ENCODE data around the gene SECTM1. TPM values are rescaled to one million over a fixed set of nuclear protein-coding genes. Genes with fewer than 3 reads are reported as not detected.

The SECTM1 gene
- total RNA-seq, 4 donors from 2014 or later = 3.3 to 9.5 (median 5.6) TPM

DNA sequence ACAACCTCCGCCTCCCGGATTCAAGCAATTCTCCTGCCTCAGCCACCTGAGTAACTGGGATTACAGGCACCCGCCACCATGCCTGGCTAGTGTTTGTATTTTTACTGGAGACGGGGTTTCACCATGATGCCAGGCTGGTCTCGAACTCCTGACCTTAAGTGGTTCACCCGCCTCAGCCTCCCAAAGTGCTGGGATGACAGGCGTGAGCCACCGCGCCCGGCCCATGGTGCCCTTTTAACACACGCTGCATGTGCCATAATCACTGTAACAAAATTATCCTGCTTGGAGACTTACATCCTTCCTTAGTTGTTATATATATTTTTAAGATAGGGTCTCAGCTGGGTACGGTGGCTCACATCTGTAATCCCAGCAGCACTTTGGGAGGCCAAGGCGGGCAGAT lies 21.6 kb downstream of the SECTM1 start:
- in situ Hi-C loops (cut with MboI; ENCODE audit: low sequenced_read_pairs in 4 of 4) (no loop called here), intact Hi-C loops (cut with DNase I; ENCODE audit: low total_unique reads) (no loop called here)
- Histone ChIP-seq H3K27me3 (peaks cover 22 to 41% (median 30%) of the 10 kb centered on the region in 3 donors), H3K27ac (no peak overlapping the region), H3K4me1 (no peaks in the 10 kb centered on the region), H3K4me3 (no peak overlapping the region), H3K36me3 (no peaks in the 10 kb centered on the region), H3K9me3 (no peaks in the 10 kb centered on the region)
- DNase-seq (no peak), ATAC-seq (no peak)
- TF ChIP-seq POLR2A (IDR thresholded peaks at IDR 0.05) = no peak

DNA sequence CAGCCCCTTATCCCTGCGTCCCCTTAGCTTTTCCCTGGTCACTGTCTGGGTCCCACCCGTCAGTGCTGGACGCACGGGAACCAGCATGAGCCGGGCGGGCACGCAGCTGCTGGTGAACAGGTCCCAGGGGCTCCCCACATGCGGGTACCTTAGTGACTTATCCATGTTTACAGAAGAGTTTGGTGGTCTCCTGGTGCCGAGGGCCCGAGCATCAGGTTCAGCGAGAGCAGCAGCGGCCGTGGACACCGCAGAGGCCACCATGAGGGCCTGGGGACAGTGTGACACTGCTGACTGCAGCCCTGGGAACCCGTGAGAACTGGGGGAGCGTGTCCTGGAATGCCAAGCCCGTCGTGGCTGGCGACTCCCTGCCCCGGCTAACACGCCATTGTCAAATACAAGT lies 22.7 kb downstream of the SECTM1 start:
- no peak overlapping the region for H3K4me3 ChIP-seq
- H3K9me3 ChIP-seq = no peaks in the 10 kb centered on the region
- ATAC-seq (no peak), DNase-seq (no peak)
- in situ Hi-C loops (cut with MboI; ENCODE audit: low sequenced_read_pairs in 4 of 4) (no loop called here), intact Hi-C loops (cut with DNase I; ENCODE audit: low total_unique reads) (no loop called here)
- H3K27me3 ChIP-seq = peaks cover 22 to 35% (median 26%) of the 10 kb centered on the region in 3 donors
- H3K4me1 ChIP-seq = no peaks in the 10 kb centered on the region
- TF ChIP-seq POLR2A (IDR thresholded peaks at IDR 0.05) = no peak
- H3K27ac ChIP-seq = no peak overlapping the region
- no peaks in the 10 kb centered on the region for H3K36me3 ChIP-seq

DNA sequence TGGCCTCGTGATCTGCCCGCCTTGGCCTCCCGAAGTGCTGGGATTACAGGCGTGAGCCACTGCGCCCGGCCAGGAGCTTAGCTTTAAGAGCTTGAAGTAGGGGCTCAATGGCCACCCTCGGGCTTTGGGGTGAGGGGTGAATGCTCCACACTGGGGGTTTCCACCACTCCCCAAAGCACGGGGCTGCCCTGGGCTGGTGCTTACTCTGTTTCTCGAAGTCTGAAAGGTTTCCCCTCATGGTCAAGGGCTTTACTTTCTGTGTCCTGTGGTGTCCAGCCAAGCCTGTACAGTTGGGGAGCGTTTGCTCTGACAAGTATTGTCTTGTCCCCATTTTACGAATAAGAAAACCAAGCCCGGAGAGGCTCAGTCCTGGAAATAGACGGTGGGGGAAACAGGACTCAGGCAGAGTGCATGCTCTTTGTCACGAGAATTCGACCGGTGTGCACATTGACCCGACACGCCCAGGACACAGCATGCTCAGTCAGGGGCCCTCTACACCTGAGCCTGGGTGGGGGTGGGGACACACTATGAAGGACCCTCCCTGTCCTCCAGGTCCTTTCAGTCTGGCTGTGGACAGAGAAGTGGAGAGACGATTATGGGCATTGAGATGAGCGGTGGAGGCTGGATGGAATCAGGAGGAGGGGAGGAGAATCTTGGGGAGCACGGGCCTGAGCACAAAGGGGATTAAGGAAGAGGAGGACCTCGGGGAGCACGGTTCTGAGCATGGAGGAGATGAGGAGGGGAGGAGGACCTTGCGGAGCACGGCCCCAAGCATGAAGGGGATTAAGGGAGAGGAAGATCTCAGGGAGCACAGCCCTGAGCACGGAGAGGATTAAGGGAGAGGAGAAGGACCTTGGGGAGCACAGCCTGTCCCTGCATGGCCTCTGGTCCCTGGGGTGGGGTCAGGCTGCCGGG lies 23.7 kb downstream of the SECTM1 start:
- H3K4me1 ChIP-seq = no peaks in the 10 kb centered on the region
- in situ Hi-C loops (cut with MboI; ENCODE audit: low sequenced_read_pairs in 4 of 4) (no loop called here), intact Hi-C loops (cut with DNase I; ENCODE audit: low total_unique reads) (no loop called here)
- no peaks in the 10 kb centered on the region for H3K9me3 ChIP-seq
- H3K36me3 ChIP-seq = no peaks in the 10 kb centered on the region
- peaks cover 14 to 26% (median 19%) of the 10 kb centered on the region in 3 donors for H3K27me3 ChIP-seq
- DNase-seq = no peak
- ATAC-seq = no peak
- H3K27ac ChIP-seq = no peak overlapping the region
- TF ChIP-seq POLR2A (IDR thresholded peaks at IDR 0.05) = no peak
- TF ChIP-seq, protein P1, sequence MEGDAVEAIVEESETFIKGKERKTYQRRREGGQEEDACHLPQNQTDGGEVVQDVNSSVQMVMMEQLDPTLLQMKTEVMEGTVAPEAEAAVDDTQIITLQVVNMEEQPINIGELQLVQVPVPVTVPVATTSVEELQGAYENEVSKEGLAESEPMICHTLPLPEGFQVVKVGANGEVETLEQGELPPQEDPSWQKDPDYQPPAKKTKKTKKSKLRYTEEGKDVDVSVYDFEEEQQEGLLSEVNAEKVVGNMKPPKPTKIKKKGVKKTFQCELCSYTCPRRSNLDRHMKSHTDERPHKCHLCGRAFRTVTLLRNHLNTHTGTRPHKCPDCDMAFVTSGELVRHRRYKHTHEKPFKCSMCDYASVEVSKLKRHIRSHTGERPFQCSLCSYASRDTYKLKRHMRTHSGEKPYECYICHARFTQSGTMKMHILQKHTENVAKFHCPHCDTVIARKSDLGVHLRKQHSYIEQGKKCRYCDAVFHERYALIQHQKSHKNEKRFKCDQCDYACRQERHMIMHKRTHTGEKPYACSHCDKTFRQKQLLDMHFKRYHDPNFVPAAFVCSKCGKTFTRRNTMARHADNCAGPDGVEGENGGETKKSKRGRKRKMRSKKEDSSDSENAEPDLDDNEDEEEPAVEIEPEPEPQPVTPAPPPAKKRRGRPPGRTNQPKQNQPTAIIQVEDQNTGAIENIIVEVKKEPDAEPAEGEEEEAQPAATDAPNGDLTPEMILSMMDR (IDR thresholded peaks at IDR 0.05 in 4 of 5, conservative IDR thresholded peaks at IDR 0.05 in 1 of 5) = no peak
- H3K4me3 ChIP-seq = no peak overlapping the region

DNA sequence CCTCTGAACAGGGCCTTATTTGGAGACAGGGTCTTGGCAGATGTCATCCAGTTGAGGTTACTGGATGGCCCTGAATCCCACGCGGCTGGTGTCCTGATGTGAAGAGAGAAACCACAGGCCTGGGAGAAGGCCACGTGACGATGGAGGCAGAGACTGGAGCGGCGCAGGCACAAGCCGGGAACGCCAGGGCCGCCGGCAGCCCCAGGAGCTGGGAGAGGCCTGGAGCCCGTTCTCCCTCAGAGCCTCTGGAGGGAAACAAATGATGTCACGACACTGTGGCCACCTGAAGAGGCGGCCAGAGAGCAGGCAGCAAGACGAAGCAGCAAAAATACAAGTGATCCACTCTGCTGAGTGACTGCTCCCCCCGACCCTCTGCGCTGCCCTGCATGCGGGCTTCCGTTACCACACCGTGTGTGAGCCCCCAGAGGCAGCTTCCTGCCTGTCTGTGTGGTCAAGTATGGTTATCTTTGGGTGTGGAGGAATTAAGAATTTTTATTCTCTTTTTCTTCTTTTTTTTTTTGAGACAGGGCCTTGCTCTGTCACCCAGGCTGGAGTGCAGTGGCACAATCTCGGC lies 27.8 kb downstream of the SECTM1 start:
- no peak for ATAC-seq
- intact Hi-C loops (cut with DNase I; ENCODE audit: low total_unique reads) = no loop called here
- Histone ChIP-seq H3K27ac (no peak overlapping the region), H3K4me3 (no peak overlapping the region), H3K9me3 (no peaks in the 10 kb centered on the region), H3K27me3 (peaks cover 0 to 8% (median 3%) of the 10 kb centered on the region in 3 donors), H3K36me3 (no peaks in the 10 kb centered on the region), H3K4me1 (peaks cover 0 to 2% of the 10 kb centered on the region in 2 donors)
- TF ChIP-seq POLR2A (IDR thresholded peaks at IDR 0.05) = no peak
- TF ChIP-seq, protein P1 (IDR thresholded peaks at IDR 0.05 in 4 of 5, conservative IDR thresholded peaks at IDR 0.05 in 1 of 5) = no peak
- DNase-seq = no peak
- in situ Hi-C loops (cut with MboI; ENCODE audit: low sequenced_read_pairs in 4 of 4) = no loop called here

DNA sequence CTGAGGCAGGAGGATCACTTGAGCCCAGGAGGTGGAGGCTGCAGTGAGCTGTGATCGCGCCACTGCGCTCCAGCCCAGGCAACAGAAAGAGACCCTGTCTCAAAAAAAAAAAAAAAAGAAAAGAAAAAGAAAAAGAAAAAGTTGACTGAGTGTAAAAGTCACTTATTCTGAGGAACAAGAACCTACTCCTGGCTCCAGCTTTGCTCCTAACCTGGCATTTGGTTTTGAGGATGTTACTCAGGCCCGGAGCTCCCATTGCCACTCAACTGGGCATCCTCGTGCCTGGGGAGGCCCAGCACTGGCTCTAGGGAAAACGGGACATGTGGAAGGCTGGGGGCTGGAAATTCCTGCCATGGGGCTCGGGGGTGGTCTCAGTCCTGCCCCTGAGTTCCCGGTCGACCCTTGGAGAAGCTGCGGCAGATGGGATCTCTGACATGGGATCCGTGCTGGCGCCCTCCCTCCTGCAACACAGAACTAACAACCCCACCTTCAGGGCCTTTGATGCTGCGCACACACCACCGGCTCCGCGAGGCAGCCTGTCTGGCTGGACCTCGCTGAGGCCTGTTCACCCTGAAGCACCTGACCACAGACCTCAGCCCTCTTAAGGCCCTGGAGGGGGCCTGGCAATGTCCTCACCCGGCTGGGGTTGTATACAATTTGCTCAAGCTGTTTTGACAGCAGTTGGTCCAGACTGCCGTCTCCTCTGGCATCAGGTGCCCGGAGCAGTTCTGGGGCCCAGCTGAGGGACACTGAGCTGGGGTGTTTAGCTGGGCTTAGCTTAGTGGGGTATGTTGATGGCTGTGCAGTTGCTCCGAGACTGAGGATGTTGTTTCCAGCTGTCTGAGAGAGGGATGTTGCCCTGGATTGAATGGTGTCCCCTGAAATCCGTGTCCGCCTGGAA lies 28.5 kb downstream of the SECTM1 start:
- intact Hi-C loops (cut with DNase I; ENCODE audit: low total_unique reads) = no loop called here
- H3K4me1 ChIP-seq = peaks cover 0 to 3% of the 10 kb centered on the region in 2 donors
- TF ChIP-seq, protein P1 (IDR thresholded peaks at IDR 0.05 in 4 of 5, conservative IDR thresholded peaks at IDR 0.05 in 1 of 5) = no peak
- TF ChIP-seq POLR2A (IDR thresholded peaks at IDR 0.05) = no peak
- H3K27ac ChIP-seq = no peak overlapping the region
- H3K27me3 ChIP-seq = peaks cover 0 to under 1% (median 0%) of the 10 kb centered on the region in 3 donors
- no peaks in the 10 kb centered on the region for H3K9me3 ChIP-seq
- H3K36me3 ChIP-seq = no peaks in the 10 kb centered on the region
- no peak overlapping the region for H3K4me3 ChIP-seq
- in situ Hi-C loops (cut with MboI; ENCODE audit: low sequenced_read_pairs in 4 of 4) = no loop called here
- DNase-seq (no peak), ATAC-seq (no peak)

Measured in gastrocnemius medialis (tissue), 4 donors.